ENCODE results near the gene ZNF608.

DNA sequence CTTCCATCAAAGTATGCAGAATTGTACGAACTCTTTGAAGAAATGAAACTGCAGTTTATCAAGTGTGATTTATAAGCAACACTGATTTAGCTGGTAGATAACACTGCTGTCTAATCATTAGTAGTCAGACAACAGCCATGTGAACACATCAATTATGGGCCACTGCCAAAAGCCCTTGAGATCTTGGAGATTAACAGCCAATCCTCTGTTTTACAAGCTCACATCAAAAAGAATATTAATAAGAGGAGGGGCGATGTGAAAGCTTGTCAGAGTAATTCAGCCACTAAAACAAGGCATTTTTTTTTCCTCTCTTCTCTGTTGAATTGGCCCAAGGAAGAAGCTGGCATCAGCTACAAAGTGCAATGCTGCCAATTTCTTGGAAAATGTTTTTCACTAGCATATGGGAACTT lies 28.1 kb downstream of the ZNF608 start:
- TF ChIP-seq, protein P1, sequence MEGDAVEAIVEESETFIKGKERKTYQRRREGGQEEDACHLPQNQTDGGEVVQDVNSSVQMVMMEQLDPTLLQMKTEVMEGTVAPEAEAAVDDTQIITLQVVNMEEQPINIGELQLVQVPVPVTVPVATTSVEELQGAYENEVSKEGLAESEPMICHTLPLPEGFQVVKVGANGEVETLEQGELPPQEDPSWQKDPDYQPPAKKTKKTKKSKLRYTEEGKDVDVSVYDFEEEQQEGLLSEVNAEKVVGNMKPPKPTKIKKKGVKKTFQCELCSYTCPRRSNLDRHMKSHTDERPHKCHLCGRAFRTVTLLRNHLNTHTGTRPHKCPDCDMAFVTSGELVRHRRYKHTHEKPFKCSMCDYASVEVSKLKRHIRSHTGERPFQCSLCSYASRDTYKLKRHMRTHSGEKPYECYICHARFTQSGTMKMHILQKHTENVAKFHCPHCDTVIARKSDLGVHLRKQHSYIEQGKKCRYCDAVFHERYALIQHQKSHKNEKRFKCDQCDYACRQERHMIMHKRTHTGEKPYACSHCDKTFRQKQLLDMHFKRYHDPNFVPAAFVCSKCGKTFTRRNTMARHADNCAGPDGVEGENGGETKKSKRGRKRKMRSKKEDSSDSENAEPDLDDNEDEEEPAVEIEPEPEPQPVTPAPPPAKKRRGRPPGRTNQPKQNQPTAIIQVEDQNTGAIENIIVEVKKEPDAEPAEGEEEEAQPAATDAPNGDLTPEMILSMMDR (IDR thresholded peaks at IDR 0.05), result no peak
- TF ChIP-seq POLR2A (IDR thresholded peaks at IDR 0.05), result no peak
- no peak for TF ChIP-seq EP300 (IDR thresholded peaks at IDR 0.05)

Data from tibial nerve (tissue), 4 donors.